ENCODE data around the gene RHOT2. TPM values are rescaled to one million over a fixed set of nuclear protein-coding genes. Genes with fewer than 3 reads are reported as not detected.

The RHOT2 gene
- total and polyA plus RNA-seq, 10 of the 15 experiments (the other 5 are each of a cell fraction or from before 2014, with no cell fraction given) = 3.7 to 174 (median 69.8) TPM

GRCh38 chr16:627454-628239 lies 40.3 kb upstream of the RHOT2 start:
- Histone ChIP-seq H3K4me3 (no peak overlapping the region), H3K9ac (ENCODE audit: control insufficient read depth, insufficient read depth, low read length) (no peak overlapping the region), H3K27ac (ENCODE audit: control insufficient read depth, insufficient read depth) (no peak overlapping the region), H3K9me3 (replicated peaks; ENCODE audit: control insufficient read depth, insufficient read depth, low read length) (no peaks in the 10 kb centered on the region), H3K4me2 (ENCODE audit: control insufficient read depth, insufficient read depth) (no peak overlapping the region), H3K36me3 (ENCODE audit: control insufficient read depth in 2 of 2, insufficient read depth in 2 of 2, low read length in 1 of 2) (no peaks in the 10 kb centered on the region; a peak in 1 of 4 replicates), H2AFZ (ENCODE audit: control insufficient read depth, low read depth, low read length) (no peak overlapping the region), H4K20me1 (ENCODE audit: control insufficient read depth, insufficient read depth) (no peaks in the 10 kb centered on the region; the same call in 1 of the 2 replicates), H3K79me2 (ENCODE audit: control insufficient read depth, insufficient read depth, low read length) (no peaks in the 10 kb centered on the region), H3K27me3 (replicated peaks in 1 of 2; ENCODE audit: control insufficient read depth in 2 of 2, insufficient read depth in 2 of 2, low read length in 1 of 2) (no peaks in the 10 kb centered on the region), H3K4me1 (ENCODE audit: control insufficient read depth, insufficient read depth, low read length) (no peaks in the 10 kb centered on the region)
- DNase-seq (ENCODE audit: low read depth, low spot score) (no peak), ATAC-seq (no peak), FAIRE-seq (no peak)
- POLR2A ChIA-PET = no interaction called here
- BruUV-seq (replicated peaks) = no TSS peak
- RAD21 ChIA-PET (ENCODE audit: unreplicated experiment) = no interaction called here
- CTCF ChIA-PET = no interaction called here
- SMC1A ChIA-PET (ENCODE audit: uncharacterized antibody, unreplicated experiment) = no interaction called here
- in situ Hi-C loops (cut with MboI) = no loop called here
- WGBS (ENCODE audit: insufficient coverage, insufficient replicate concordance, low lambda C conversion rate, missing lambda C conversion rate) = 92% methylated on average over 39 of the region's 50 CpGs
- TF ChIP-seq ZNF592 (IDR thresholded peaks at IDR 0.05) (no peak), ZZZ3 (IDR thresholded peaks at IDR 0.05; ENCODE audit: control insufficient read depth, insufficient read length, low read depth) (no peak), NR2C2 (IDR thresholded peaks at IDR 0.05; ENCODE audit: borderline replicate concordance, control insufficient read depth, insufficient read length, low read depth) (no peak), BCL3 (IDR thresholded peaks at IDR 0.05; ENCODE audit: borderline replicate concordance, insufficient read depth, low read depth, low read length, poor library complexity, severe bottlenecking) (no peak), SREBF2 (IDR thresholded peaks at IDR 0.05; ENCODE audit: low read length) (no peak)
- intact Hi-C loops (cut with micrococcal nuclease; ENCODE audit: unreplicated experiment) = no loop called here

Measured in GM12878 (cell line).